ENCODE measurements around the gene BCL2L1. TPM values are rescaled to one million over a fixed set of nuclear protein-coding genes. Genes with fewer than 3 reads are reported as not detected.

Gene BCL2L1
- total RNA-seq, 1 experiment from 2014 or later = 226 TPM

GRCh38 chr20:31695849-31696804 lies 26.5 kb downstream of the BCL2L1 start (continued):
- no peak for TF ChIP-seq ZNF274 (IDR thresholded peaks at IDR 0.05; ENCODE audit: low read depth, low read length)
- no peak; the same call in none of the 2 replicates for TF ChIP-seq MAX (IDR thresholded peaks at IDR 0.05)
- no peak for TF ChIP-seq SRF (IDR thresholded peaks at IDR 0.05; ENCODE audit: low read depth)
- TF ChIP-seq ZFX (IDR thresholded peaks at IDR 0.05) = no peak

GRCh38 chr20:31694842-31695593 lies 27.6 kb downstream of the BCL2L1 start:
- H3K4me2 ChIP-seq (ENCODE audit: low read length) = peak overlapping the region; percentile 63
- peak overlapping the region; percentile 59 for H3K9ac ChIP-seq (ENCODE audit: low read length)
- peaks cover 11 to 46% of the 10 kb centered on the region in 2 experiments; a peak in 3 of 4 replicates for H3K36me3 ChIP-seq (ENCODE audit: control insufficient read depth in 1 of 2, insufficient read depth in 2 of 2, low read length in 2 of 2)
- ChIA-PET CTCF (interaction anchor here (0.9 kb wide), 1 partner anchor 83 kb away, joined by 3 read pairs; no protein-coding TSS in a partner anchor), POLR2A (interaction anchor here (1.0 to 2.3 kb wide), 4 partner anchors 10 to 29 kb away, joined by 3 to 15 read pairs (median 4); partner anchors contain the start of gene BCL2L1), RAD21 (ENCODE audit: low non-redundant PET in 1 of 2, low total read pairs in 2 of 2, uncharacterized antibody in 2 of 2, unreplicated experiment in 2 of 2) (no interaction called here)
- no peak overlapping the region for H2AFZ ChIP-seq (ENCODE audit: low read depth, low read length, poor library complexity, severe bottlenecking)
- peak overlapping the region; percentile 81 for H3K27ac ChIP-seq (ENCODE audit: low read depth, low read length)
- H3K79me2 ChIP-seq (ENCODE audit: insufficient read depth, low read length) = peaks cover 100% of the 10 kb centered on the region
- TF ChIP-seq MAX (IDR thresholded peaks at IDR 0.05) = 0 out of 2 replicates have a peak, but pooled peaks have one; percentile 33
- TF ChIP-seq FOSL1 (IDR thresholded peaks at IDR 0.05; ENCODE audit: low read depth) = no peak
- TF ChIP-seq POLR2AphosphoS5 (IDR thresholded peaks at IDR 0.05; ENCODE audit: low read depth, low read length) = peak; percentile 34
- TF ChIP-seq EZH2phosphoT487 (IDR thresholded peaks at IDR 0.05; ENCODE audit: borderline replicate concordance) = no peak
- intact Hi-C loops (cut with micrococcal nuclease) = no loop called here
- ATAC-seq = no peak
- DNase-seq (ENCODE audit: low read depth, low spot score) = no peak
- H3K9me3 ChIP-seq (ENCODE audit: control insufficient read depth in 1 of 2, insufficient read depth in 1 of 2, low read depth in 1 of 2, low read length in 2 of 2) = no peaks in the 10 kb centered on the region
- peaks cover 86 to 97% of the 10 kb centered on the region in 2 experiments for H3K4me1 ChIP-seq (ENCODE audit: control insufficient read depth in 1 of 2, insufficient read depth in 2 of 2, low read length in 2 of 2)
- no peaks in the 10 kb centered on the region for H3K9me2 ChIP-seq (ENCODE audit: insufficient read depth)
- H4K20me1 ChIP-seq (ENCODE audit: insufficient read depth) = no peaks in the 10 kb centered on the region
- TSS peak; percentile 58 for BruUV-seq (replicated peaks)
- H3K4me3 ChIP-seq (replicated peaks in 1 of 2; ENCODE audit: low read depth in 1 of 2, low read length in 2 of 2) = no peak overlapping the region
- H3K27me3 ChIP-seq (ENCODE audit: insufficient read depth, low read length) = no peaks in the 10 kb centered on the region

Data from HCT116 (cell line).